GM18517 (cell line): ENCODE measurements around the gene ROBO2.
"Not testable (repeated sequence)": the region's sequence is repeated elsewhere in the genome, so short reads cannot be mapped to it uniquely, and the experiment has no call there.

Experiments used
- ATAC-seq: cut with Tn5 transposase; IDR thresholded peaks from one replicate; pipeline ENCODE4 v1.9.1; 2021; ENCODE audit warnings: mild to moderate bottlenecking, moderate library complexity; ENCODE audit not compliant: unreplicated experiment

Gene ROBO2

DNA sequence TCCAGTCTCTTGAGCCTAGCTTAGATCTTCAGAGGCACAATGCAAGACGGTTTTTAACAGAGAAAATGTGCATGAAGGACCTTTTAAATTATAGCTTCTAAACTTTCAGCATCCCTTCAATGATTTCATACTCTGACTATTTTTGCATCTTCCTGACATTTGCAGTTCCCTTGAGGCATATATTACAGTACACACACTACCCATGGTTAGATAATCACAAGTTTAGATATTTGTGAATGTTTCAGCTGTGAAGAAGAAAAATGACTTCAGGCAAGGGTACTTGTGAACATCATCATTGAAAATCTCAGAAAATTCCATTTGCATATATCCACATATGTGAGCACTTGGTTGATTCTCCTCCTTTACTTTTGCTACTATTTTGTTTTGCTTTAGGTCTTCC is 341.5 kb downstream of the ROBO2 start:
- ATAC-seq = no peak

DNA sequence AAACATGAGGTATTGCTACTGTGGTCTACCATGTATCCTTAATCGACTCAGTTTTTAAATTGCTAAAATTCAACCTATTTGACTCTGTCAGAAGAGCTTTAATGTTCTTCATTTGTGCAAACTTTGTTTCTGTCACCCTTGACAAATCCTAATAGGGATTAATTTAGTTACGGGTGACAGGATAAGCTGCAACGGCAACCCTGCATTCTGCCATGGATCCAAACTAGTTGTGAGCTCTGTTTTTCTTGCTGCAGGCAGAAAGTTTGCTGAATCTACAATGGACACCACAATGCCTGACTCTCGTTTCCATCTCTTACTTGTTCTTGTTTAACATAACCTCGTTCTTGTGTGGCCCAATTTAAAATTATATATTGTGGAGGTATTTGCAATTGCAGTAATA is 352.3 kb downstream of the ROBO2 start:
- ATAC-seq = no peak

DNA sequence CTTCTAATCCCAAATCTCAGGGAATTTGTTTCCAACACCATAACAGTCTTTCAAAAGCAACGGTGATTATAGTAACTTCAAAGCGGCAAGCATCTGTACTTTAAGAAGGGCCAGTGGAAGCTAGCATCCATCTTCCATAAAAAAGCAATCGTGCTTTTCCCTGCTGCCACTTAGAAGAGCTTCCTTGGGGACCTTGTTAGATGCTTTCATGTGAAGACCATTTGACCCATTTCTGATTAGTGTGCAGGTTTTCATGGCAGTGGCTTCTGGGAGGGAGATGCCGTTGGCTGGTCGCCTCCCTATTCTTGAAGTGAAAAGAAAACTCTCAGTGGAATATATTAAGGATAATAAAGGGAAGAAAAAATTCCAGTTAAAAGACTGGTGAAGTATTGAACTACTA is 354.1 kb downstream of the ROBO2 start:
- ATAC-seq = no peak

DNA sequence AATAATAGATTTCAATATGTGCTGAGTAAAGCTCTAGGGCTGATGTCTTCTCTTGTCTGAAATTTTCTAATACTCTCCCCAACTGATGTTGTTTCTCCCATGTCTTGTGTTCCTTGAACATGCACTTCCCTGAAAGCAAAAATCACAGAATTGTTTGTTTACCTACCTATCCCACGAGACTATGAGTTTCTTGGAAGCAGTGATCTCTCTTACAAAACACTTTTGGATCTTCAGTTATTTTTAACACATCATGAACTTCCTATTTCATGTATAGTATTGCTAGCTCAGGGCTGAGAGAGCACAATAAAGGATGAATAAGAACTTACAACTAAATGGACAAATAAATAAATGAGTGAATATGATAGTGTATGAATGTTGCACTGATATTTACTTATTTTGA is 365.0 kb downstream of the ROBO2 start:
- ATAC-seq = no peak

DNA sequence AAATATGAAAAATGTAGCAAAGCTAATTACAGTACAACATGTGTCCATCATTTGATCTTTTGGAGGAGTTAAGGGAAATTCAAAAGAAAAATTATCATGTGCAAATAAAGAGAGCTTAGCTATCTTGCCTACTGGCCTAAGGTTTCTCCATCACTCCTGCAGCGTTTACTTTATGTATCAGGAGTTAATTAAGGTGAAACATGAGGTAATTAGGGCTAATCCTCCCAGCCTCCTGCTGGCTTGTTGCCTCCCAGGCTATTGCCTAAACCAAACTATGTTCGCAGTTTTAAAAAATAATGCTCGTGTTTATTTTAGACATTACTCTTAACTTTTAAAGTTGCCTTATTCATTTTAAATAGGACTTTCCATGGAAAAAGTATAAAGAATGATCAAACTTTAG is 367.5 kb downstream of the ROBO2 start:
- ATAC-seq = no peak

DNA sequence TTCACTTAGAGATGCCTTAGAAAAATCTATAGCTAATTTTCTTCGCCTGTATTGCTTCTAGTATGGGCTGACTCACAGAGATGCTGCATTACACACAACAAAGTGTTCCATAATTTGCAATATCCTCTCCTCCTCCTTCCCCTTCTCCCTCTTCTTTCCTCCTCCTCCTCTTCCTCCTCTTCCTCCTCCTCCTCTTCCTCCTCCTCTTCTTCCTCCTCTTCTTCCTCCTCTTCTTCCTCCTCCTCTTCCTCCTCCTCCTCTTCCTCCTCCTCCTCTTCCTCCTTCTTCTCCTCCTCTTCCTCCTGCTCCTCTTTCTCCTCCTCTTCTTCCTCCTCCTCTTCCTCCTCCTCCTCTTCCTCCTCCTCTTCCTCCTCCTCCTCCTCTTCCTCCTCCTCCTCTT is 370.4 kb downstream of the ROBO2 start:
- not testable (repeated sequence) for ATAC-seq

DNA sequence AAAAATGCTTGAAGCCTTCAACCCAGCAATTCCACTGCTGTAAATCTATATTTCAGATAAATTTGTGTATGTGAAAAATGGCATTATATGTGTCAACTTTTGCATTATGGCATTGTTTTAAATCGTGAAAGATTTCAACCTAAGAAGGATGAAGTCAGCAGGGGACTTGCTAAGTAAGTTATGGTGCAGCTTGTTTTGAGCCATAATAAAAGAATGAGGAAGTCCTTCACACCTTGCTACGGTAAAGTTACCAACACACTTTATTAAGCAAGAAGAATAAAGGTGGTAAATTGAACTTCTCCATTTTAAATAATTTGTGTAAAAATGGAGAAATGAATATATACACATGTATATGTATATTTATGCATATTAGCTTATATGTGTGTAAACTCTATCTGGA is 371.4 kb downstream of the ROBO2 start:
- no peak for ATAC-seq

DNA sequence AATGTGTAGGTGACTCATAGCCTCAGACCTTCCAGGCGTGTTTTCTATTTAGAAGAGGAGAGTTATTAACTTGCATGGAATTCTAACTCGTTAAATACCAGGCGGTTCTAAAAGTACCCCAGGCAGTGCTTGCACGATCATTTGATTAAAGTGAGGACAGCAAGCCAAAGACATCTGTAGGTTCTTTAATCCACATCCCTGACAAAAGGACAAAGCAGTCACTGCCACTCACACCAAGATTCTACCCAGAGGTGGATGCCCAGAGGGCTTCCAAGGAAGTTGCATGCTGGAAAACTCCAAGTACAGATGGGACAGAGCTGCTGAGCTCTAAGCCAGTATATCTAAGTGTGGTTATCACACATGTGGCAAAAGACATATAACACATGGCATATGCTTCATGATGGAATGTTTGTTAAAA is 372.1 kb downstream of the ROBO2 start:
- ATAC-seq = no peak

DNA sequence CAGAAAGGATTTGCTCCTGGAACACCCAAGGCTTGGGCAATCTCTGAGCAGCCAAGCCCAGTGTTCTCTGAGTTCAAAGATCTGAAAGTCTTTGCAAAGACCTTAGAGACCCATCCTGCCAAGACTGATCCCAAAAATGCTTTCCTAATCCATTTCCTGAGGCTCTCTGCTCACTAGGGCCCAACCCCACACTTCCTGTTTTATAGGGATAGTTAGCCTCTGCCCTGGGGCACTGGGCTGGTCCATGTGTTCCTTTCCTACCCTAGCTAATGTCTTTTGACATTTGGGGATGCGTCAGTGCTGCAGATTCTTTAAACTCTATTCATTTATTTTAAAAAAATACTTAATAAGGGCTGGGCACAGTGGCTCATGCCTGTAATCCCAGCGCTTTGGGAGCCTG is 372.7 kb downstream of the ROBO2 start:
- ATAC-seq = no peak

DNA sequence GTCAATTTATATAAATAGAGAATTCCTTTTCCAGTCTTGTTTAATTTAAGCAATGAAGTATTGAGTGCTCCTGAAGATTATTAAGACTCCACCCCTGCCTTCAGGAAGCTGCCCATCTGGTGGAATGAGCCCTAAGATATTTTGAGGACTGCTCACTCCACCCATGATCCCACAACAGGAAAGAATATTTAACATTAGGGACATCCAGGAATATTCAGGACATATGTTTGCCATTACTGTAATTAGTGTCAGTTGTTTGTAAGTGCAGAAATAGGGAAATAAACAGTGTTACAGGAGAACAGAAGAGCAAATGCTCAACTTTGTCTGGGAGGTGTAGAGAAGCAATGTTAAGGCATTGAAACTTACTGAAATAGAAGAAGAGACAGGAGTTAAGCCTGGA is 375.0 kb downstream of the ROBO2 start:
- ATAC-seq = no peak

DNA sequence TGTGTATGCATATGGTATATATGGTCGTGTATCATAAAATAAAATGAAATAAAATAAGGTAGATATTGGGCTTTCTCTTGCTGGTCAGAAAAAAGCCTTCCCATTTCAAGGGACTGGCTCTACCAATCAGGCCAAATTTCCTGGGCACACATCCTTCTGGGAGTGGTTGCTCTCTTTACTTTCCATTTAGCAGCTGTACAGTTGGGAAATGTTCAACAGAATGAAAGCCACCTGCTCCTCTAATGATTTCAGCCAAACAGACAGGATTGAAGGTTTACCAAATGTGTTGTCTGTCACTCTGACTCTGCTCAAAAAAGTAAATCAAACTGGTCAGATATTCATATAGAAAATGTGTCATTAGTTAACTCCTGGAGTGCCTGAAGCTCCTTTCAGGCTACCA is 380.4 kb downstream of the ROBO2 start:
- ATAC-seq = no peak

DNA sequence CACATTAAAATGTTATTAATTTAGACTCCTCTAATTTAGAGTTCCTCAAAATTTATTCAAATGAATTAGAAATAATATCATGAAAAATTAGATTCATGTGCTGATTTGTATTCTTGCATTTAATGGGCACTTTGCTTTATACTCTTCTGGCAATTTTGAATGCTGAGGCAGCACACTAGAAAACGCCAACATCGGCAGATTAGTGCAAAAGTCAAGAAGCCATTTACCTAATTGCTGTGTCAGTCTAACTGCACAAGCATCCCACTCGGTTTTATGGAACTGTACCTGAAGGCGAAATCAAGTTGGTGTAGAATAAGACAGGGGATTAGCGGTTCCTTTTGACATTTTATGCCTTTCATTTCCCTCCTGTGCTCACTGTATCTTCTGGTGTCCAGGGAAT is 382.0 kb downstream of the ROBO2 start:
- no peak for ATAC-seq

DNA sequence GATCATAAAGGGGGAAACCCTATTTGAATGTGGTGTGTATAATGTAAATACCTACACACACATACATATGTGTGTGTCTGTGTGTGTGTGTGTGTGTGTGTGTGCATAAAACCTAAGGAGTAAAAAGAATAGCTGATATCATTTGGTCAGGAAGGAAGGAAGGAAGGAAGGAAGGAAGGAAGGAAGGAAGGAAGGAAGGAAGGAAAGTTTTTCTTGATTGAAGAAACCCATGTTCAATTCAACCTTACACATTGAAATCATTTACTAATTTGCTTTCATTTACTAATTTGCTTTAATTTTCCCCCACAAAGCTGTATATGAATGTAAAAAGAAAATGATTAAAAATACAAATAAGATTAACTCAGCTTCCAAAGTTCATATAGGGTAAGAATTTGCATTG is 386.6 kb downstream of the ROBO2 start:
- ATAC-seq = no peak

DNA sequence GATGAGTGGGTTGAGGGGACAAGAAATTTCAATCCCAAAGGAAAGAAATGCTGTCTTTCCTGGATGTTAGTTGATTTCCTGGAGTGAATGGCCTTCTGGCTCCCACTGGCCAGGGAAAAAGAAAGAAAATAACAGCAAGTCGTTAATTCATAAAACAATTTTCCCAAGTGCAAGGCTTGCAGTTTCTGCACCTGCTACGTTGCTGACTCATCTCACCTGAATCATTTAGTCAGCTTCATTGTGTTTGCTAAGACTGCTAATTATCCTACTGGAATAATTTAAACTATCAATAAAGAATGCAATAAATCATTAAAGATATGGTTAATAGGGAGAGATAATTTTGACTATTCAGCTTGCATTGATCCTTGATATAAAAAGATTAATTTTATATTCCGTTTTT is 387.6 kb downstream of the ROBO2 start:
- ATAC-seq = no peak

DNA sequence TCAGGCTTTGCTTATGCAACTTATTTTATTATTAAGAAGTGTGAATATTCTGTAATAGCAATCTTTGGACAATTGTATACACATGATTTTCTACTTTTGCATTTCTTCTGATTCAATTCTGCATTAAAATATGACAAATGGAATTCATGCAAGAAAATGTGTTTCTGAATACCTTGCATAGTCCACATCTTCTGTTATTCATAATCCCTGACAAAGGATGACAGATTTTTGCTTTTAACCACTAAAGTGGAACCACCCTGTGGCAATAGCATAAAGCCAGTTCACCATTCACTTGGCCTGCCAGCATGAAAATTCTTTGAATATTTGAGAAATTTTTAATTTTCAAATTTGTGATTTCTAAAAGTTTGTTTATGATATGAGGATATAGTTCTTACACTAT is 397.0 kb downstream of the ROBO2 start:
- ATAC-seq = no peak

DNA sequence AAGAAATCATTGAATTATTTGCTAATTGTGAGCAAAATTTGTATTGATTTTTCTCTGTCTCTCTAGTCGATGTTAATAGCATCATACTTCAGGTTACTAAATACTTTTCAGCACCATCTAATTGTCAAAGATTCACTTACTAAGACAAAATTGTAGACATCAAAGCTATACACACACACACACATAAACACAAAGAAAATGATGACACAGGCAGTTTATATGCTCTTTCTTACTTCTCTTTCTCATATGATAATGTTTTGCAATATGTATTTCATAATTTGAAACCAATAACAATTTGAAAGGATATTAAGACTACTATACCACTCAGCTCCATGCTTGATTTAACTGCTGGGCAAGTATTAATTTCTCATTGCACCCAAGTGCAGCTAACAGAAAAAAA is 406.2 kb downstream of the ROBO2 start:
- no peak for ATAC-seq

DNA sequence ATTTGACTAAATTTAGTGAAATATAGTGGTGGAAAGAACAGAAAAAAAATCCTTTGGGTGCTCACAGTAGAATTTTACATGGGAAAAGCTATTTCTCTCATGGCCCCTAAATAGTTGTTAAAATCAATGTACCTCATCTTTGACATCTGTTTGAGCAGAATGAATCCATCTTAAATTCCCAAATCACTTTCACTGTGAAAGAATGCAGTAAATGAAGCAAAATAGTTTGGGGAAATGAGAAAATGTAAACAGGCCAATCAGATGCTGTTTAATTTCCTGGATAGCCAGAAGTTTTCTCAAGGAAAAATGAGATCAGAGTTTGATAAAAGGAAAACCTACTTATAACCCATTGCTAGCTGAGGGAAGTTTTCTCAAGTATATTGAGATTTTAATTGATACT is 406.9 kb downstream of the ROBO2 start:
- ATAC-seq = no peak

DNA sequence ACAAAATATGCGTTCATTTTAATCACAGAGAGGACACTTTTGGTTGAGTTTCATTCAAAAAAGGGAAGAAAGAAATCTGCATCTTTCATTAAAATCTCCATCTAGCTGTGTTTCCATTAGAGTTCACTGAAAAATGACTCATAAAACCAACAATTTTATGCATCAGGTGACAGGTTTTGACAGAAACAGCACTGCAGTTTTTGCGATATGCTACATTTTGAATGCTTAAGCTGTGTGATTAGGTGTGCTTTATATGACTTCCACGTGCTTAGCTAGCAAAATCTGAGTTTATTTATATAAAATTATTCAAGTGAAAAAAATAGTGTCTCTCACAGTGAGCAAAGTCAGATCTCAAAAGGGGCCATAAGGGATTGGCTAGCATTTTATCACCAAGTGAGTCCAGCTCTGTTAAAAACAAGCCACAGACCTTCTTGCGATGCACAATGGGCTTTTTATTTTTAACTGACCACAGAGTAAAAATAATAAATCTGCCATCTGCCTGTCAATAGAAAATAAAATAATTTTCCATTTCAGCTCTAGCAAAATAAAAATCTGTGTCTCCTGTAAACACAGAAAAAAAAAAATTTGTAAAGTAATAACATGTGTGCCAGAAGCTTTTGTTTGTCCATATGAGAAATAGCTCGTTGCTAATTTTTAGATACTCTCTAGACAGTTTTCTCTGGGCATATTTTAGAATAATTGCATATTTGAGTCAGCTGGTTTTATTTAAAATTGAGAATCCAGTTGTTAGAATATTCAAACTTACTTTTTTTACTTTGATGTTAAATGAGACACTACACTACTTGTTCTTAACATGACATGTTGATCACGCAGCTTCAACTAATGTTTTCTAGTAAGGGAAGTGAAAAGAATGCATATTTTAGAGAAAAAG is 409.8 kb downstream of the ROBO2 start:
- ATAC-seq = no peak

DNA sequence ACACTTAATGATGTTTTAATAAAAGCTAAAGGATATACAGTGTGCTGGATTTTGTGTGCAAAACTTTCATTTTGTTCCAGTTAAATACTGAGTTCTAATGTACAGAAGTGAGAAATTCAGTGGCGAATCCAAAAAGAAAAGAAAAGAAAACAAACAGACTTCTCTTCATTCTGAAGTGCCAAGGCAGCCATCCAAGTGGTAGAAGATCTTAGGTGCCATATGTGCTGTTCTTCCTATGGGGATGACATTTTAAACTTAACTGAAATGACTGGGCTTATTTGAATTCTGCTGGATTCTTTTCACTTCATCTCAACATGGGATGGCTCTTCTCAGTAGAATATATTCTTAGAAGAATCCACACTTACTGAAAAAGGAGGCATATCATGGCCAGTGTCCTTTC is 416.5 kb downstream of the ROBO2 start:
- ATAC-seq = no peak

DNA sequence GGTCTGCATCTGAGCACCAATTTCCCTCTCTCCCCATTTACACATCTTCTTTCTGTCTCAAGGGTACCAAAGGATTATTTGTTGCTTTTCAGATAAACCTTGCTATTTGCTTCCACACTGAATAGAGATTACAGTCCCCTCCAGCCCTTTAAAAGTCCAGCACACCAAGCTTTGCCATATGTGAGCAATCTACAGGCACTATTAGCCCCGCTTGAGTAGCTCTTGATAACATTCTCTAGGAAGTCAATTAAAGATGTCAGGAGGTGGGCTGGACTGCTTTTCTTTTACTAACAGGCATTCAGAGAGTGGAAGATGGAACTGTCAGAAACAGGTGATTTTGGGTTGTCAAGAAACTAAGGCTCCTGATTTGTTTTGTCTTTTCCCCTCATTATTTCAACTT is 417.0 kb downstream of the ROBO2 start:
- no peak for ATAC-seq

DNA sequence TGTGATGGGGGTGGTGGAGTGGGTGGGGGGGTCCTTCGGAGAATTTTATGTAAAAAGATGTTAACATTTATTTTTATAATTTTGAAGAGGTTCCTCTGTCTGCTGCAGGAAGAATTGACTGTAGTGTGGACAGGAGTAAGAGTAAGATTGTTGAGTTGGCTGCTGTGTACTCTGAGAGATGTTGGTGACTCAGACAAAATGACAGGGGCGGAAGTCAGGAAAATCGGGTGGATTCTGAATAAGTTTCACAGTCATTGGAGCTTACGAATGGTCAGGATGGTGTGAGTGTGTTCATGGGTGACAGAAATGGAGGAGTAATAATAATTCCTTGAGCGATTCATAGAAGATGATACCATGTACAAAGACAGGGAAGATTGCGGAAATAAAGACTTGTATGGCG is 420.0 kb downstream of the ROBO2 start:
- ATAC-seq = no peak

DNA sequence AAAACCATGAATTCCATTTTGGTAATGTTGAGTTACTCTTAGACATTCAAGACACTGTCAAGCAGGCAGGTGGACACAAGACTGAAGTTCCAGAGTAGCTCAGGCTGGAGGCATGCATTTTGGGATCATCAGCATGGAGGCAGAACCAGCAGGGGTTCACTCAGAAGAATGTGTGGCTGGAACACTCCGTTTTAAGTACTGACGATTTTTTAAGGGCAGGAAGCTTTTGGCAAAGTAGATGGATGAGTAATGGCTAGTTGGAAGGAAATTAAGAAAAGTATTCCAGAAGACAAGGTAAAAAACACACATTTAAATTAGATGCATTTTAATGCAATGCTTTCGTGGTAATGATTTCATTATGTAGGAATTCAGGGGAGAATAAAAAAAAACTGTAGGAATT is 420.4 kb downstream of the ROBO2 start:
- no peak for ATAC-seq

DNA sequence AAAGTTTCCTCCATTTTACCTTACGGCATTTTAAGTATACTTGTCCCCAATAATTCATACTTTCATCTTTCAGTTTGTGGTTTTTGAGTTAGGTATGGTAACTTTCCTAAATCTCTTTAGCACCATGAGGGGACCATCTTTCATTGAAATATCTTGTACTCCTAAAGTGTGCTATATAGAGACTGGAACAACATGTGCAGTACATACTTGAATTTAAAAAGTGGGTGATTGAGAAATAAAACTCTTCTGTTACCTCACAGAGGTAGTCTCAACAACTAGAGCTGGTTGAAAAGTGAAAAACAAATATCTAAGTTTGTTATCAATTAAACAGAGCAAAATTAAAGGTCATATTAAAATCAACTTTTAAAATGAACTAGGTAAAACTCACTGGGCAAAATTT is 423.1 kb downstream of the ROBO2 start:
- no peak for ATAC-seq
